ENCODE results near the gene NSD1. TPM values are rescaled to one million over a fixed set of nuclear protein-coding genes. Genes with fewer than 3 reads are reported as not detected.

NSD1 gene
- polyA plus RNA-seq, 1 donor from 2014 or later: 12.8 TPM

DNA sequence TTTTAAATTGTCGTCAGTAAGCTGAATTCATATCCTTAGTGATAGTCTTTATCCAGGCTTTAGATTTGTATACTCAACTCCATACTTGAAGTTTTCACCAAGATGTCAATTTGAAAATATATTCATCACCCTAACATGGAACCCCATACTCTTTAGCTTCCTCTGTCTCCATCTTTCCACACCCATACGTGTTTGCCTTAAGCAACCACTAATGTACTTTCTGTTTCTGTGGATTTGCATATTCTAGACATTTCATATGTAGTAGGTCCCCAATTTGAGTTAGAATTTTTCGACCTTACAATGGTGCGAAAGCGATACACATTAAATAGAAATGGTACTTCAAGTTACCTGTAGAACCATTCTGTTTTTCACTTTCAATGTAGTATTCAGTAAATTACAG lies 65.2 kb downstream of the NSD1 start:
- H3K79me2 ChIP-seq (replicated peaks; ENCODE audit: insufficient read depth, low read length): no peaks in the 10 kb centered on the region
- H3F3A ChIP-seq (ENCODE audit: insufficient read depth, low read length, poor library complexity, severe bottlenecking): no peaks in the 10 kb centered on the region
- H3K4me2 ChIP-seq (ENCODE audit: low read length): no peak overlapping the region
- H3K9ac ChIP-seq (ENCODE audit: low read length): no peak overlapping the region
- no peak overlapping the region for H2AFZ ChIP-seq (ENCODE audit: low read depth, low read length)
- H3K27me3 ChIP-seq (ENCODE audit: insufficient read depth, low read depth, low read length): no peaks in the 10 kb centered on the region
- H3K36me3 ChIP-seq (ENCODE audit: insufficient read depth, low read length): no peaks in the 10 kb centered on the region
- TF ChIP-seq TAF1 (IDR thresholded peaks at IDR 0.05; ENCODE audit: low read depth) (no peak), RAD21 (conservative IDR thresholded peaks at IDR 0.05) (no peak), EZH2 (IDR thresholded peaks at IDR 0.05; ENCODE audit: borderline replicate concordance, insufficient read depth, low read length, poor library complexity, severe bottlenecking) (no peak), EP300 (conservative IDR thresholded peaks at IDR 0.05; ENCODE audit: poor library complexity, severe bottlenecking) (no peak), REST (IDR thresholded peaks at IDR 0.05; ENCODE audit: borderline replicate concordance) (no peak), SMC3 (conservative IDR thresholded peaks at IDR 0.05; ENCODE audit: poor library complexity) (no peak), CTCF (IDR thresholded peaks at IDR 0.05; ENCODE audit: poor library complexity, severe bottlenecking) (no peak), MXI1 (conservative IDR thresholded peaks at IDR 0.05; ENCODE audit: poor library complexity, severe bottlenecking) (no peak), POLR2AphosphoS5 (IDR thresholded peaks at IDR 0.05) (no peak)
- H3K9me2 ChIP-seq (ENCODE audit: insufficient read depth, low read length): no peaks in the 10 kb centered on the region
- no peaks in the 10 kb centered on the region for H3K9me3 ChIP-seq (ENCODE audit: low read length)
- no peaks in the 10 kb centered on the region for H4K20me1 ChIP-seq (ENCODE audit: insufficient read depth)
- H3K4me3 ChIP-seq (ENCODE audit: low read length): no peak overlapping the region
- H3K27ac ChIP-seq (ENCODE audit: low read length): no peak overlapping the region

DNA sequence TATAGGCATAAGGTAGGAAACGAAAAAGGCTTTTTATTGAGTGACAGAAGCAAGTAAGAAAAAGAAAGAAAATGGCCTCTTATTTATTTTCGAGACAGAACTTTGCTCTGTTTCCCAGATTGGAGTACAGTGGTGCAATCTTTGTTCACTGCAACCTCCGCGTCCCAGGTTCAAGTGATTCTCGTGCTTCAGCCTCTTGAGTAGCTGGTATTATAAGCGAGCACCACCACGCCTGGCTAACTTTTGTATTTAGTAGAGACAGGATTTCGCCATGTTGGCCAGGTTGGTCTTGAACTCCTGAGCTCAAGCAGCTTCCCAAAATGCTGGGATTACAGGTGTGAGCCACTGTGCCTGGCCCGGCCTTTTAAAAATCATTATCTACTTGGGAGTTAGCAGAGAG lies 70.7 kb downstream of the NSD1 start:
- Histone ChIP-seq H3K4me2 (ENCODE audit: low read length) (no peak overlapping the region), H3F3A (ENCODE audit: insufficient read depth, low read length, poor library complexity, severe bottlenecking) (no peaks in the 10 kb centered on the region), H2AFZ (ENCODE audit: low read depth, low read length) (no peak overlapping the region), H3K4me3 (ENCODE audit: low read length) (no peak overlapping the region), H3K9me2 (ENCODE audit: insufficient read depth, low read length) (no peaks in the 10 kb centered on the region), H3K27ac (ENCODE audit: low read length) (no peak overlapping the region), H4K20me1 (ENCODE audit: insufficient read depth) (no peaks in the 10 kb centered on the region), H3K79me2 (replicated peaks; ENCODE audit: insufficient read depth, low read length) (no peaks in the 10 kb centered on the region), H3K9me3 (ENCODE audit: low read length) (no peaks in the 10 kb centered on the region), H3K36me3 (ENCODE audit: insufficient read depth, low read length) (no peaks in the 10 kb centered on the region), H3K27me3 (ENCODE audit: insufficient read depth, low read depth, low read length) (no peaks in the 10 kb centered on the region), H3K9ac (ENCODE audit: low read length) (no peak overlapping the region)
- TF ChIP-seq RAD21 (conservative IDR thresholded peaks at IDR 0.05) (no peak), TAF1 (IDR thresholded peaks at IDR 0.05; ENCODE audit: low read depth) (no peak), REST (IDR thresholded peaks at IDR 0.05; ENCODE audit: borderline replicate concordance) (no peak), SMC3 (conservative IDR thresholded peaks at IDR 0.05; ENCODE audit: poor library complexity) (no peak)

Data from neural cell (in vitro differentiated cells).